ENCODE measurements around the gene CRYAB.

DNA sequence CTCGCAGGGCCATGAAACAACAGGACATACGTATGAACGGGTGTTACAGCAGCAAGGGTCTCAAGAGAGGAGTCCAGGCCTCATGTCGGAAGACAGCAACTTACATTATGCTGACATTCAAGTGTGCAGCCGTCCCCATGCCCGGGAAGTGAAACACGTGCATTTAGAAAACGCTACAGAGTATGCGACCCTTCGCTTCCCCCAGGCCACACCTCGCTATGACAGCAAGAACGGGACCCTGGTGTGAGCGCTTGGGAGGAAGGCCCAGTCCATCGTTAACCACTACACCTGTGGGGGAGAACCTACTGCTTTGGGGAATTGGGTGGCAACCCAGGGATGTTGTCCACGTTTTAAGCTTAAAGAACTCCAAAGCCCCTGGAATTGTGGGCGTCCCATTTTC lies 14.4 kb upstream of the CRYAB start:
- TF ChIP-seq, protein P1, sequence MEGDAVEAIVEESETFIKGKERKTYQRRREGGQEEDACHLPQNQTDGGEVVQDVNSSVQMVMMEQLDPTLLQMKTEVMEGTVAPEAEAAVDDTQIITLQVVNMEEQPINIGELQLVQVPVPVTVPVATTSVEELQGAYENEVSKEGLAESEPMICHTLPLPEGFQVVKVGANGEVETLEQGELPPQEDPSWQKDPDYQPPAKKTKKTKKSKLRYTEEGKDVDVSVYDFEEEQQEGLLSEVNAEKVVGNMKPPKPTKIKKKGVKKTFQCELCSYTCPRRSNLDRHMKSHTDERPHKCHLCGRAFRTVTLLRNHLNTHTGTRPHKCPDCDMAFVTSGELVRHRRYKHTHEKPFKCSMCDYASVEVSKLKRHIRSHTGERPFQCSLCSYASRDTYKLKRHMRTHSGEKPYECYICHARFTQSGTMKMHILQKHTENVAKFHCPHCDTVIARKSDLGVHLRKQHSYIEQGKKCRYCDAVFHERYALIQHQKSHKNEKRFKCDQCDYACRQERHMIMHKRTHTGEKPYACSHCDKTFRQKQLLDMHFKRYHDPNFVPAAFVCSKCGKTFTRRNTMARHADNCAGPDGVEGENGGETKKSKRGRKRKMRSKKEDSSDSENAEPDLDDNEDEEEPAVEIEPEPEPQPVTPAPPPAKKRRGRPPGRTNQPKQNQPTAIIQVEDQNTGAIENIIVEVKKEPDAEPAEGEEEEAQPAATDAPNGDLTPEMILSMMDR (IDR thresholded peaks at IDR 0.05): no peak
- TF ChIP-seq RAD21 (IDR thresholded peaks at IDR 0.05; ENCODE audit: low read length) (no peak), RXRA (IDR thresholded peaks at IDR 0.05; ENCODE audit: borderline replicate concordance, low read depth) (no peak), POLR2AphosphoS5 (IDR thresholded peaks at IDR 0.05; ENCODE audit: low read depth, low read length) (no peak), SIN3A (IDR thresholded peaks at IDR 0.05; ENCODE audit: borderline replicate concordance, low read depth, low read length) (no peak), EZH2phosphoT487 (IDR thresholded peaks at IDR 0.05; ENCODE audit: borderline replicate concordance, low read depth) (no peak), EP300 (IDR thresholded peaks at IDR 0.05; ENCODE audit: borderline replicate concordance in 1 of 2, low read depth in 1 of 2, low read length in 1 of 2) (no peak), CHD2 (IDR thresholded peaks at IDR 0.05; ENCODE audit: low read length, partially characterized antibody) (no peak), GABPA (IDR thresholded peaks at IDR 0.05; ENCODE audit: low read depth) (no peak), YY1 (IDR thresholded peaks at IDR 0.05; ENCODE audit: low read depth) (no peak), TEAD4 (IDR thresholded peaks at IDR 0.05; ENCODE audit: borderline replicate concordance, insufficient read depth) (no peak)
- TF ChIP-seq, protein P2, sequence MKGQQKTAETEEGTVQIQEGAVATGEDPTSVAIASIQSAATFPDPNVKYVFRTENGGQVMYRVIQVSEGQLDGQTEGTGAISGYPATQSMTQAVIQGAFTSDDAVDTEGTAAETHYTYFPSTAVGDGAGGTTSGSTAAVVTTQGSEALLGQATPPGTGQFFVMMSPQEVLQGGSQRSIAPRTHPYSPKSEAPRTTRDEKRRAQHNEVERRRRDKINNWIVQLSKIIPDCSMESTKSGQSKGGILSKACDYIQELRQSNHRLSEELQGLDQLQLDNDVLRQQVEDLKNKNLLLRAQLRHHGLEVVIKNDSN (IDR thresholded peaks at IDR 0.05; ENCODE audit: borderline replicate concordance, low read depth): no peak
- TF ChIP-seq, protein P3, sequence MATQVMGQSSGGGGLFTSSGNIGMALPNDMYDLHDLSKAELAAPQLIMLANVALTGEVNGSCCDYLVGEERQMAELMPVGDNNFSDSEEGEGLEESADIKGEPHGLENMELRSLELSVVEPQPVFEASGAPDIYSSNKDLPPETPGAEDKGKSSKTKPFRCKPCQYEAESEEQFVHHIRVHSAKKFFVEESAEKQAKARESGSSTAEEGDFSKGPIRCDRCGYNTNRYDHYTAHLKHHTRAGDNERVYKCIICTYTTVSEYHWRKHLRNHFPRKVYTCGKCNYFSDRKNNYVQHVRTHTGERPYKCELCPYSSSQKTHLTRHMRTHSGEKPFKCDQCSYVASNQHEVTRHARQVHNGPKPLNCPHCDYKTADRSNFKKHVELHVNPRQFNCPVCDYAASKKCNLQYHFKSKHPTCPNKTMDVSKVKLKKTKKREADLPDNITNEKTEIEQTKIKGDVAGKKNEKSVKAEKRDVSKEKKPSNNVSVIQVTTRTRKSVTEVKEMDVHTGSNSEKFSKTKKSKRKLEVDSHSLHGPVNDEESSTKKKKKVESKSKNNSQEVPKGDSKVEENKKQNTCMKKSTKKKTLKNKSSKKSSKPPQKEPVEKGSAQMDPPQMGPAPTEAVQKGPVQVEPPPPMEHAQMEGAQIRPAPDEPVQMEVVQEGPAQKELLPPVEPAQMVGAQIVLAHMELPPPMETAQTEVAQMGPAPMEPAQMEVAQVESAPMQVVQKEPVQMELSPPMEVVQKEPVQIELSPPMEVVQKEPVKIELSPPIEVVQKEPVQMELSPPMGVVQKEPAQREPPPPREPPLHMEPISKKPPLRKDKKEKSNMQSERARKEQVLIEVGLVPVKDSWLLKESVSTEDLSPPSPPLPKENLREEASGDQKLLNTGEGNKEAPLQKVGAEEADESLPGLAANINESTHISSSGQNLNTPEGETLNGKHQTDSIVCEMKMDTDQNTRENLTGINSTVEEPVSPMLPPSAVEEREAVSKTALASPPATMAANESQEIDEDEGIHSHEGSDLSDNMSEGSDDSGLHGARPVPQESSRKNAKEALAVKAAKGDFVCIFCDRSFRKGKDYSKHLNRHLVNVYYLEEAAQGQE (IDR thresholded peaks at IDR 0.05; ENCODE audit: low read depth, low read length): no peak
